Endothelial cell of umbilical vein (primary cell): ENCODE measurements around the gene RPRD2. TPM values are rescaled to one million over a fixed set of nuclear protein-coding genes. Genes with fewer than 3 reads are reported as not detected.

Experiments
- BruUV-seq: library from RNA; stranded (reverse); fragments of 400-500 nt; replicated peaks from 2 replicates; lab custom pipeline; 2021; lab: Mats Ljungman, UMichigan
- CTCF ChIA-PET: fragments of 300-600, 350-600 bp; sonication (Branson Sonifier 250); formaldehyde crosslinking; loops from one replicate; lab custom pipeline; 2021; ENCODE audit warnings: antibody characterized with exemption, inconsistent platforms; lab: Charles Lee
- POLR2A ChIA-PET: fragments of 300-600, 350-600 bp; sonication (Branson Sonifier 250); formaldehyde crosslinking; loops from one replicate; lab custom pipeline; 2021; ENCODE audit warnings: antibody characterized with exemption, inconsistent platforms; lab: Charles Lee
- DNase-seq: peaks from one replicate; pipeline ENCODE4 v3.0.0-alpha.2; 2011; ENCODE audit warnings: low read depth, low spot score
- FAIRE-seq: peaks from 2 replicates; lab custom pipeline; 2011; peaks lifted over from hg19 to GRCh38; lab: Jason Lieb, UNC
- H2AFZ ChIP-seq: 2 replicates; pipeline ENCODE4 v1.6.0; 2012; ENCODE audit warnings: low read depth, low read length, control low read depth, inconsistent platforms
- H3K27ac ChIP-seq: 2 replicates; pipeline ENCODE4 v1.5.1; 2011; ENCODE audit warnings: low read depth, mild to moderate bottlenecking, control low read depth, low read length, moderate library complexity; ENCODE audit not compliant: insufficient read depth
- H3K27me3 ChIP-seq, 2 experiments: 2 replicates each; pipeline versions ENCODE4 v1.6.0 to v1.6.1; 2011; ENCODE audit warnings: low read length in 2 of 2, mixed read lengths in 1 of 2; ENCODE audit not compliant: control insufficient read depth in 2 of 2, insufficient read depth in 2 of 2
- H3K36me3 ChIP-seq, 2 experiments: 2 replicates in 1 of 2; 3 replicates in 1 of 2; pipeline ENCODE4 v1.5.1; 2011; ENCODE audit warnings: low read length in 2 of 2, mild to moderate bottlenecking in 1 of 2, moderate library complexity in 1 of 2; ENCODE audit not compliant: control insufficient read depth in 2 of 2, insufficient read depth in 2 of 2; ENCODE audit errors: extremely low read depth in 1 of 2
- H3K4me1 ChIP-seq: 3 replicates; pipeline ENCODE4 v1.5.1; 2011; ENCODE audit warnings: mild to moderate bottlenecking, low read length; ENCODE audit not compliant: control insufficient read depth, insufficient read depth; ENCODE audit errors: extremely low read depth
- H3K4me2 ChIP-seq: 2 replicates; pipeline ENCODE4 v1.6.1; 2011; ENCODE audit warnings: low read length, control low read depth, mixed read lengths; ENCODE audit not compliant: insufficient read depth
- H3K4me3 ChIP-seq, 3 experiments: fragments of 200-600 bp in 1 of 3; sonication (generic), shearing (Covaris generic) in 1 of 3; replicated peaks in 1 of 3; 2 replicates each; pipeline ENCODE4 v1.5.1; 2011 to 2016; ENCODE audit warnings: control low read depth in 3 of 3, low read length in 3 of 3, mild to moderate bottlenecking in 2 of 3, inconsistent platforms in 1 of 3, low read depth in 1 of 3, moderate library complexity in 1 of 3; ENCODE audit not compliant: insufficient read depth in 1 of 3
- H3K79me2 ChIP-seq: 2 replicates; pipeline ENCODE4 v1.6.0; 2012; ENCODE audit warnings: low read length, inconsistent platforms; ENCODE audit not compliant: control insufficient read depth, insufficient read depth
- H3K9ac ChIP-seq: replicated peaks from 2 replicates; pipeline ENCODE3; 2011; ENCODE audit warnings: low read length, control low read depth; ENCODE audit not compliant: insufficient read depth; ENCODE audit errors: extremely low read depth
- H3K9me1 ChIP-seq: replicated peaks from 3 replicates; pipeline ENCODE4 v1.6.0; 2011; ENCODE audit warnings: mild to moderate bottlenecking, low read length; ENCODE audit not compliant: control insufficient read depth, insufficient read depth; ENCODE audit errors: extremely low read depth
- H3K9me3 ChIP-seq: replicated peaks from 2 replicates; pipeline ENCODE4 v1.5.1; 2012; ENCODE audit warnings: low read length, inconsistent platforms; ENCODE audit not compliant: control insufficient read depth, insufficient read depth
- H4K20me1 ChIP-seq: replicated peaks from 2 replicates; pipeline ENCODE3; 2011; ENCODE audit warnings: mild to moderate bottlenecking, low read length; ENCODE audit not compliant: control insufficient read depth, insufficient read depth; ENCODE audit errors: extremely low read depth
- CTCF ChIP-seq, 2 donors: IDR thresholded peaks; 1 replicate in 1 of 2; 2 replicates in 1 of 2; pipeline ENCODE4 v1.5.1; 2011; ENCODE audit warnings: low read length in 2 of 2, mild to moderate bottlenecking in 2 of 2, moderate library complexity in 2 of 2, control low read depth in 1 of 2, inconsistent platforms in 1 of 2, low read depth in 1 of 2; ENCODE audit not compliant: insufficient read depth in 1 of 2; ENCODE audit errors: extremely low read depth in 1 of 2
- EZH2 ChIP-seq: IDR thresholded peaks from 2 replicates; pipeline ENCODE4 v1.6.1; 2012; ENCODE audit warnings: borderline replicate concordance, low read depth, mild to moderate bottlenecking, moderate library complexity, low read length, inconsistent platforms; ENCODE audit not compliant: severe bottlenecking
- FOS ChIP-seq: IDR thresholded peaks from 2 replicates; pipeline ENCODE4 v1.6.1; 2011; ENCODE audit warnings: mild to moderate bottlenecking, low read length, moderate library complexity, borderline replicate concordance; ENCODE audit not compliant: insufficient read depth
- GATA2 ChIP-seq: IDR thresholded peaks from 2 replicates; pipeline ENCODE4 v1.7.0; 2011; ENCODE audit warnings: low read depth, mild to moderate bottlenecking, moderate library complexity, mixed read lengths, low read length; ENCODE audit not compliant: insufficient read length, insufficient read depth
- JUN ChIP-seq: IDR thresholded peaks from 2 replicates; pipeline ENCODE4 v1.6.1; 2011; ENCODE audit warnings: borderline replicate concordance, low read depth; ENCODE audit not compliant: insufficient read length, insufficient read depth
- MYC ChIP-seq: IDR thresholded peaks from one replicate; pipeline ENCODE4 v1.6.1; 2011; ENCODE audit warnings: mild to moderate bottlenecking, low read depth, low read length
- POLR2A ChIP-seq: IDR thresholded peaks from 2 replicates; pipeline ENCODE4 v1.6.1; 2012; ENCODE audit warnings: low read depth, mild to moderate bottlenecking, control low read depth, low read length
- POLR2AphosphoS5 ChIP-seq: IDR thresholded peaks from 2 replicates; pipeline ENCODE4 v1.6.1; 2012; ENCODE audit warnings: low read depth, mild to moderate bottlenecking, control low read depth, low read length, moderate library complexity; ENCODE audit not compliant: insufficient read depth
- dilution Hi-C: fragments of 300-500 bp; cut with MboI; formaldehyde crosslinking; loops from one replicate; pipeline ENCODE4 v1.15.0; 2019; ENCODE audit warnings: low sequenced_read_pairs; ENCODE audit not compliant: extremely low pct_ligation_motif_present
- intact Hi-C: fragments of 100-400 bp; cut with micrococcal nuclease; formaldehyde crosslinking; loops from one replicate; pipeline ENCODE4 v1.10.0; 2022
- polyA plus RNA-seq, 4 experiments: library from polyadenylated mRNA; depleted of rRNA in 3 of 4; stranded (reverse) in 3 of 4; unstranded in 1 of 4; fragments of >200 nt; gene quantifications; 2 replicates each; pipeline versions ENCODE4 v1.2.1 to v1.2.3, GENCODE V29; 2011 to 2012; ENCODE audit warnings: missing spikeins in 1 of 4
- total RNA-seq: library from RNA; stranded (reverse); gene quantifications from 2 replicates; pipeline ENCODE4 v1.2.3, GENCODE V29; 2021

The RPRD2 gene
- total and polyA plus RNA-seq, 2 donors (not counting 3 experiments of a cell fraction or from before 2014, with no cell fraction given): 12.9 to 23.9 TPM

GRCh38 chr1:150383631-150384324 lies 19.8 kb downstream of the RPRD2 start:
- FAIRE-seq: peak; percentile 37
- Histone ChIP-seq H3K27ac (no peak overlapping the region), H3K9me1 (no peaks in the 10 kb centered on the region), H3K27me3 (no peaks in the 10 kb centered on the region), H3K4me3 (no peak overlapping the region), H2AFZ (no peak overlapping the region), H3K9ac (no peak overlapping the region), H4K20me1 (peaks cover 5% of the 10 kb centered on the region), H3K4me2 (no peak overlapping the region), H3K9me3 (no peaks in the 10 kb centered on the region), H3K4me1 (no peaks in the 10 kb centered on the region), H3K36me3 (no peaks in the 10 kb centered on the region), H3K79me2 (peaks cover 72% of the 10 kb centered on the region)
- no peak for TF ChIP-seq MYC
- TF ChIP-seq EZH2: no peak
- no peak for TF ChIP-seq POLR2AphosphoS5
- TF ChIP-seq JUN: no peak
- DNase-seq: no peak
- POLR2A ChIA-PET: interaction anchor here (0.7 kb wide), 1 partner anchor 25 kb away, joined by 3 read pairs; no protein-coding TSS in a partner anchor
- intact Hi-C loops (no loop called here), dilution Hi-C loops (no loop called here)
- CTCF ChIA-PET: interaction anchor here (1.2 kb wide), 1 partner anchor 9 kb away, joined by 5 read pairs; no protein-coding TSS in a partner anchor
- no TSS peak for BruUV-seq

- peaks cover 3% of the 10 kb centered on the region for H4K20me1 ChIP-seq
- no peak overlapping the region for H3K4me3 ChIP-seq
- H3K9me1 ChIP-seq: no peaks in the 10 kb centered on the region
- H3K4me2 ChIP-seq: no peak overlapping the region
- no peak overlapping the region for H2AFZ ChIP-seq
- intact Hi-C loops: no loop called here
- CTCF ChIA-PET: interaction anchor here (1.0 to 1.2 kb wide), 2 partner anchors 10 to 11 kb away, joined by 3 to 5 read pairs; no protein-coding TSS in a partner anchor
- FAIRE-seq: no peak
- no peaks in the 10 kb centered on the region for H3K36me3 ChIP-seq
- H3K79me2 ChIP-seq: peaks cover 70% of the 10 kb centered on the region
- no peaks in the 10 kb centered on the region for H3K4me1 ChIP-seq
- POLR2A ChIA-PET: no interaction called here
- no TSS peak for BruUV-seq
- H3K27ac ChIP-seq: no peak overlapping the region
- TF ChIP-seq GATA2 (no peak), FOS (no peak), MYC (no peak), CTCF (IDR thresholded peaks at IDR 0.05; ENCODE audit: extremely low read depth in 1 of 2, insufficient read depth in 1 of 2, low read depth in 1 of 2, low read length in 2 of 2) (no peak), POLR2A (no peak), POLR2AphosphoS5 (no peak)
- DNase-seq: no peak
- H3K9ac ChIP-seq: no peak overlapping the region
- dilution Hi-C loops: no loop called here
- no peaks in the 10 kb centered on the region for H3K27me3 ChIP-seq
- H3K9me3 ChIP-seq: no peaks in the 10 kb centered on the region
Observed at GRCh38 chr1:150385537-150386445, 21.8 kb downstream of the RPRD2 start.
